SU-DHL-6 (cell line): Measurements from ENCODE around the gene BEND6.

ENCODE experiments used
- CTCF ChIP-seq: fragments of 200-600 bp; sonication (generic); IDR thresholded peaks from one replicate; pipeline ENCODE4 v1.5.1; 2017; ENCODE audit warnings: antibody characterized with exemption, mild to moderate bottlenecking, low read length, moderate library complexity; ENCODE audit not compliant: insufficient read depth, poor library complexity, severe bottlenecking
- EZH2phosphoT487 ChIP-seq: fragments of 200-600 bp; sonication (generic), shearing (Covaris generic); conservative IDR thresholded peaks from 2 replicates; pipeline ENCODE4 v1.6.1; 2018; ENCODE audit warnings: mild to moderate bottlenecking, antibody characterized with exemption, low read length, moderate library complexity, mixed read lengths

- TF ChIP-seq CTCF (no peak), EZH2phosphoT487 (no peak)
These were observed 85.1 kb downstream of the BEND6 start for GRCh38 chr6:57040011-57040410.
